OCI-M2 (cell line): Measurements from ENCODE around the gene PKP3.
"Not testable (repeated sequence)": the region's sequence is repeated elsewhere in the genome, so short reads cannot be mapped to it uniquely, and the experiment has no call there.

Experiments
- DNase-seq: peaks from one replicate; lab custom pipeline; 2025; ENCODE audit not compliant: unreplicated experiment; lab: John Stamatoyannopoulos, UW

Gene PKP3

DNA sequence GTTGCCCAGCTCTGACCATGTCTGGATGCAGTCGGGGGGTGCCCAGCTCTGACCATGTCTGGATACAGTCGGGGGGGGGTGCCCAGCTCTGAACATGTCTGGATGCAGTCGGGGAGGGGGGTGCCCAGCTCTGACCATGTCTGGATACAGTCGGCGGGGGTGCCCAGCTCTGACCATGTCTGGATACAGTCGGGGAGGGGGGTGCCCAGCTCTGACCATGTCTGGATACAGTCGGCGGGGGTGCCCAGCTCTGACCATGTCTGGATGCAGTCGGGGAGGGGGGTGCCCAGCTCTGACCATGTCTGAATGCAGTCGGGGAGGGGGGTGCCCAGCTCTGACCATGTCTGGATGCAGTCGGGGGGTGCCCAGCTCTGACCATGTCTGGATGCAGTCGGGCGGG, 16.7 kb downstream of the PKP3 start:
- not testable (repeated sequence) for DNase-seq

GRCh38 chr11:411520-411919, 17.5 kb downstream of the PKP3 start:
- not testable (repeated sequence) for DNase-seq

GRCh38 chr11:412641-413119, 18.7 kb downstream of the PKP3 start:
- no peak for DNase-seq

GRCh38 chr11:413120-414081, 19.4 kb downstream of the PKP3 start:
- no peak for DNase-seq

- no peak for DNase-seq
Measured at GRCh38 chr11:414318-414857, 20.4 kb downstream of the PKP3 start.

DNA sequence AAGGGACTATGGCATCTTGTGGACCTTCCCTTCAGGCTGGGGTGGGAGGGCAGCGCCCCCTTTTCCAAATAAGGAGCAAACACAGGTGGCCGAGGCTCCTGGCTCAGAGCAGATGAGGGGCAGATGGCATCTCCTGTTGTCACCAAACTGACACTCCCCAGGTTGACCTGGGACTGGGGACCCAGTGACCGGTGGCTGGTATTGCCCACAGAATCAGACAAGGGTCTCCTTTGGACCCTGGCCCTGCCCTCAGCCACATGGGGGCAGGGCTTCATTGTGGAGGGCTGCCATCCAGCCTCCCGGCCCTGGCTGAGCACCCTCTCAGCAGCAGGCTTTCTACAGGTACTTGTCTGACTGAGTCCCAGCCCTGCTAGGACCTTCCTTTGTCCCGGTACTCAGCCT, 21.6 kb downstream of the PKP3 start:
- no peak for DNase-seq

DNA sequence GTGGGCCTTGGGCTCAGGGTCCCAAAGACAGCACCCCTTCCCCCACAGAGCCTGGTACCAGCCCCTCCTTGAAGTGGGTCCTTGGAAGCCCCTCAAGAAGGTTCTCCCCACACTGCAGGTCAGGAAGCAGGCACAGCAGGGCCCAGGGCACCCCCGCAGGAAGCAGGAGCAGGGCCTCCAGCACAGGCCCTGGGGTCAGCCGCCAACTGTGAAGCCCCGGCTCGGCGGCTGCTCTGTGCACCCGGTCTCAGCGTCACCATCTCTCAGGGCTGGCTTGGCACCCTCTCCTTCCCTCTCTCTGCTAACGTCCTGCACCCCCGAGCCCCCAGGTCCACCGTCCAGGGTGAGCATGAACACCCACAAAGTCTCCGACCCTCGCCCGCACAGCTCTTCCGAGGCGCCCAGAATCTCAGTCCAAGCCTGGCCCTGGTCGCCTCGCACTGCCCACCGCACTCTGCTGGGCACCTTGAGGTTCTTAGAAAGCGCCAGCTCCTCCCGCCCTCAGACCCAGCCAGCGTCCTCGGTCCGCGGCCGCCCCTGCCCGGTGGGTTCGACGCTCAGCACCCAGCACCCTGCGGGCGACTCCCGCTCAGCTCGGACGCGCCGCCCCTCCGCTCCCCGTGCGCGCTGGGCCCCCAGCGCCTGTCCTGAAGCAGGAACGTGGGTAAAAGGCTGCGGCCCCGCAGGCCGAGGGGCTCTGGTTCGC, 22.2 kb downstream of the PKP3 start:
- no peak for DNase-seq

- no peak for DNase-seq
Measured at GRCh38 chr11:416757-417621, 23.0 kb downstream of the PKP3 start.

DNA sequence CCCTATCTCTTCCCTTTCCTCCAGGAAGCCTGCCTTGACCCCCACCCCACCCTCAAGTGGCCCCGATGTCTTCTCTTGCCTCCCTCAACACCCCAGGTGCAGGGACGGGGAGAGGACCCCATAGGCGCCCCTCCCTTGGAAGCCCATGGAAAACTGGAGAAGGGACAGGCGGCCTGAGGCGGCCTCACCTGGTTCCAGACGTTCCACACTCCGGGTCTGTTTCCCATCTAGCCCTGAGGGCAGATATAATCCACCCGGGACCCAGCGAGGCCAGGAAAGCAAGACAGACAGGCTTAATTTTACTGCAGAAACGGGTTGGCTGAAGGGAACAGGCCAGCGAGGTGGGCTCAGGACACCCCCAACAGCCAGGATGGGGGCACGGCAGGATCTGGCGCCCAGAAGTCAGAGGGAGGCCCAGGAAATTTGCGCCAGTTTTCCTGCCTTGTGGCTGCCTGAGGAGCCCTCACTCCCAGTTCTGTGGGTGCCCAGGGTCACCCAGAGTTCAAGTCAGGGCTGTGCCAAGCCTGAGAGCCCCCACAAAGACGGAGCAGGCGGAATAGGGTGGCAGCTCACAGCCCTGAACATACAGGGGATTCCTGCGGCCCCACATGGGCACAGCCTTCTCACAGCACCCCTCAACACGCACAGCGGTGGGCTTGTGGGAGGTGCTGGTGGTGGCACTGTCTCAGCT, 23.8 kb downstream of the PKP3 start:
- DNase-seq, result no peak

GRCh38 chr11:418343-419247, 24.6 kb downstream of the PKP3 start:
- DNase-seq, result no peak

DNA sequence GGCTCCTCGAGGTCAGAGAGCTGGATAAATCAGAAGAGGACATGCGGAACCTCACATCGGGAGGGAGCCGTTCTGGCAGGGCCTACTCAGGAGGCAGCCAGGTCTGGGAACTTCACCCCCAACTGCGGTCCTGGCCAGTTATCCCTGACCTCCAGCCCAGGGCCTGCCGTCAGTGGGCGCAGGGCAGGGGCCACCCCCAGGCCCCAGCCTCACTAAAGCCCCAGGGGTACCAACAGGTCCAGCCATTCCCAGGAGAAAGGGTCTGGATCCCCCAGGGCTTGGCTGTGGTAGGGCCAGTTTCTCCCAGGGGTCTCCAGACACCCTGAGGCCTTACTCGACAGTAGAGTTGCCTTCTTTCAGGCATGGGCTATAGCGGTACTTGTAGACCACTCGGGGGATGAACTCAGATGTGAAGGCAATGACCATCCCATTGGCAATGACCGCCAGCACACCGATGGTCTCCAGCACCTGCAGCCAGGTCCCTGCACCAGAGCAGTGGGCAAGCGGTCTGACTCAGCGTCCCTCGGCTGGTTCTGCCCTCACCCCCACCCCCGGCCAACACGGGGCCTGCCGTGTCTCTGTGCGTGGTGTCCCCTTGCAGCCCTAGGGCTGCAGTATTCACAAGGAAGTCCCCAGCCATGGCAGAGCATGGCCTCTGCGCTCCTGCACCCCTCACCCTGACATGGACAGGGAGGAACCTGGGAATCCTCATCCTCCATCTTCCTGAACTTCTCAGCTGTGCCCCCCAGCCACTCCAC, 25.4 kb downstream of the PKP3 start:
- no peak for DNase-seq

GRCh38 chr11:420054-420910, 26.3 kb downstream of the PKP3 start:
- no peak for DNase-seq

DNA sequence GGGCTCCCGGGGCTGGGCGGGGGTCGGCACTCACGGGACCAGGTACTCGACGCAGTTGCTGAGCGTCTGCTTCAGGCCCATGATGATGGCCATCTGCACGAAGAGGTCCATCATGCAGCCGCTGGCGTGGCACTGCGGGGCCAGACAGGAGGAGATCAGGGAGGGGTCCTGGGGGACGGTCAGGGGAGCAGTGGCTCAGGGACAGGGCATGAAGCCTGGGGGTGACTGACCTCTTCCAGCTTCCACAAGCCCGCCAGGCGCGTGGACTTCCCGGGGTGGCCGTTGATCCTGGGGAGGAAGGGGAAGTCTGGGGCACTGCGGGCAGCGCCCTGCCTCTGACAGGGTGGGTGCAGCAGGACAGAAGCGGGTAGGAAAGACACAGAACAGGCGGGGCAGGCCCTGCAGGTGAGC, 26.9 kb downstream of the PKP3 start:
- DNase-seq, result no peak

DNA sequence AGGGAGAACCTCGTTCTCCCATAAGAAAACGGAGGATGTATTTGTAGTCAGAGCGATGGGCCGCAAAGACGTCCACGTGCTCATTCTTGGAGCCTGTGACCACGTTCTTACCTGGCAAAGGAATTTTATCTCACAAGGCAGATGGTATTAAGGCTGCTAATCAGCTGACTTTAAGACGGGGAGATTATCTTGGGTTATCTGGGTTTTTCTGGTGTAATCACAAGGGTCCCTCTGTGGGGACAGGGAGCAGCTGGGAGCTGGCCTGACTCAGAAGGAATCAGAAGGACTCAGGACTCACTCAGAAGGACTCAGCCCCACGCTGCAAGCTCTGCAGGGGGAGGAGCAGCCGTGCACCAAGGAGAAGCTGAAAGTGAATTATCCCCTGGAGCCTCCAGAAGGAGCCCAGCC, 28.2 kb downstream of the PKP3 start:
- no peak for DNase-seq

GRCh38 chr11:424232-424631, 30.2 kb downstream of the PKP3 start:
- DNase-seq, result no peak

DNA sequence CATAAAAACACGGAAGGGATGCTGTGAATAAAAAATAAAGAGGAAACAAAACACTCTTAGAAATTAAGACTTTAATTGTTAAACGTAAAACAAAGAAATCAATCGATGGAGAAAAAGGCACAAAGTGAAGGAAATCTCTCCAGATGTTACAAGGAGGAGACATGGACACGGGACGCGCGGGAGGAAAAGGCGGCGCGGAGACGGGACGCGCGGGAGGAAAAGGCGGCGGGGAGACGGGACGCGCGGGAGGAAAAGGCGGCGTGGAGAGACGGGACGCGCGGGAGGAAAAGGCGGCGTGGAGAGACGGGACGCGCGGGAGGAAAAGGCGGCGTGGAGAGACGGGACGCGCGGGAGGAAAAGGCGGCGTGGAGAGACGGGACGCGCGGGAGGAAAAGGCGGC, 30.8 kb downstream of the PKP3 start:
- not testable (repeated sequence) for DNase-seq

DNA sequence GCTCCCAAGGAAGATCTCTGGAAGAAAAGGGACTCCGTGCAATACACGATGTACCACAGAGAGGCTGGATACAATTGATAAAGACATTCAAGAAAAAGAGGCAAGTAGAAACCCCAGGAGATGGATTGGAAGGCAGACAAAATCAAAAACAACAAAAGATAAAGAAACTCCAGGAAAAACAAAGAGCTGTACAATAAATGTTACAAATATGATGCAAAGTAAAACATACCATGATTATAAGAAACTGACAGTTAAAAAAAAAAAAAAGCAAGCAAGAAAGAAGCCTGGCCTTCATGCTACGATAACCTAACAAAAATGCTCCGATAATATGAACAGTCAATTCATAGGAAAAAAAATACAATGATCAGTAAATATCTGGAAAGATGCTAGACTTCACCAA, 31.3 kb downstream of the PKP3 start:
- DNase-seq, result no peak

DNA sequence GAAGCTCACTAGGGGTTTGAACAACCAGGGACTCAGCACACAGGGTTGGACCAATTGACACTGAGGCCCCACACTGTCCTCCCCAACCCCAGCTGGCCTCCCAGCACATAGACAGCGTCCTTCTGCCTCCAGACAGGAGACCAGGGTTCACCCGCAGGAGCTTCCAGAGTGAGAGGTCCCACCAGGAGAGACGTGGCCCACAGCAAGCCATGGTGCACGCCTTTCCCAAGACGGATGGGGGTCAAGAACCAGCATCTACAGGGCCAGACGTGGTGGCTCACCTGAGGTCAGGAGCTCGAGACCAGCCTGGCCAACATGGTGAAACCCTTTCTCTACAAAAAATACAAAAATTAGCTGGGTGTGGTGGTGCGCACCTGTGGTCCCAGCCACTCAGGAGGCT, 32.8 kb downstream of the PKP3 start:
- no peak for DNase-seq
